Caco-2 (cell line): ENCODE data around the gene TSPAN14. TPM values are rescaled to one million over a fixed set of nuclear protein-coding genes. Genes with fewer than 3 reads are reported as not detected.

Experiments
- BruUV-seq: library from RNA; stranded (reverse); fragments of 400-500 nt; replicated peaks from 2 replicates; lab custom pipeline; 2021; lab: Mats Ljungman, UMichigan
- CTCF ChIA-PET: fragments of 300-600 bp; sonication (Branson Sonifier 250); formaldehyde crosslinking; loops from one replicate; lab custom pipeline; 2022; ENCODE audit warnings: antibody characterized with exemption; lab: Charles Lee
- POLR2A ChIA-PET: fragments of 300-600 bp; sonication (Branson Sonifier 250); formaldehyde crosslinking; loops from one replicate; lab custom pipeline; 2022; ENCODE audit warnings: antibody characterized with exemption; lab: Charles Lee
- DNase-seq, 2 experiments: peaks; one replicate each; pipeline versions ENCODE4 v3.0.0 to v3.0.0-alpha.2; 2020 to 2022
- H3K27me3 ChIP-seq: replicated peaks from 2 replicates; pipeline ENCODE4 v1.6.0; 2011; ENCODE audit warnings: low read length; ENCODE audit not compliant: control insufficient read depth, insufficient read depth
- H3K36me3 ChIP-seq: 2 replicates; pipeline ENCODE4 v1.5.1; 2011; ENCODE audit warnings: low read length; ENCODE audit not compliant: control insufficient read depth, insufficient read depth
- H3K4me1 ChIP-seq: fragments of 250-450 bp; sonication (Bioruptor Pico); 2 replicates; pipeline ENCODE4 v1.5.1; 2020; ENCODE audit warnings: mild to moderate bottlenecking
- H3K4me3 ChIP-seq: 2 replicates; pipeline ENCODE4 v1.5.1; 2011; ENCODE audit warnings: low read depth, mild to moderate bottlenecking, control low read depth, low read length
- H3K9me3 ChIP-seq: fragments of 250-450 bp; sonication (Bioruptor Pico); 2 replicates; pipeline ENCODE4 v1.5.1; 2020; ENCODE audit warnings: mild to moderate bottlenecking, moderate library complexity
- H3K27ac Mint-ChIP-seq: one replicate; pipeline ENCODE4 v1.8.0; 2022; ENCODE audit warnings: mixed read lengths; ENCODE audit not compliant: unreplicated experiment
- H3K27me3 Mint-ChIP-seq: one replicate; pipeline ENCODE4 v1.8.0; 2022; ENCODE audit warnings: mixed read lengths; ENCODE audit not compliant: insufficient read depth, unreplicated experiment
- H3K36me3 Mint-ChIP-seq: one replicate; pipeline ENCODE4 v1.8.0; 2022; ENCODE audit warnings: mild to moderate bottlenecking, mixed read lengths; ENCODE audit not compliant: insufficient read depth, unreplicated experiment
- H3K4me1 Mint-ChIP-seq: one replicate; pipeline ENCODE4 v1.8.0; 2022; ENCODE audit warnings: low read depth, mixed read lengths; ENCODE audit not compliant: unreplicated experiment
- H3K4me3 Mint-ChIP-seq: one replicate; pipeline ENCODE4 v1.8.0; 2022; ENCODE audit warnings: mild to moderate bottlenecking, moderate library complexity, mixed read lengths; ENCODE audit not compliant: unreplicated experiment
- H3K9me3 Mint-ChIP-seq: one replicate; pipeline ENCODE4 v1.8.0; 2022; ENCODE audit warnings: mixed read lengths; ENCODE audit not compliant: unreplicated experiment
- CTCF ChIP-seq, 2 experiments: fragments of 200-600 bp in 1 of 2; IDR thresholded peaks; 1 replicate in 1 of 2; 2 replicates in 1 of 2; pipeline versions ENCODE4 v1.5.1 to v1.8.0; 2011 to 2022; ENCODE audit warnings: antibody characterized with exemption in 1 of 2, control low read depth in 1 of 2, inconsistent platforms in 1 of 2, low read depth in 1 of 2, low read length in 1 of 2, mild to moderate bottlenecking in 1 of 2, moderate library complexity in 1 of 2; ENCODE audit not compliant: insufficient read depth in 1 of 2, severe bottlenecking in 1 of 2, unreplicated experiment in 1 of 2
- intact Hi-C: fragments of 100-400 bp; cut with micrococcal nuclease; formaldehyde crosslinking; loops from one replicate; pipeline ENCODE4 v1.10.0; 2022; ENCODE audit not compliant: unreplicated experiment
- total RNA-seq: library from RNA; stranded (reverse); gene quantifications from 2 replicates; pipeline ENCODE4 v1.2.3, GENCODE V29; 2022

The TSPAN14 gene
- total RNA-seq, 1 experiment from 2014 or later = 140 TPM

- intact Hi-C loops = no loop called here
- CTCF ChIA-PET = interaction anchor here (1.1 to 4.0 kb wide), 4 partner anchors 17 to 44 kb away, joined by 4 to 55 read pairs (median 17); no protein-coding TSS in a partner anchor
Observed at GRCh38 chr10:80461208-80462183, 7.4 kb downstream of the TSPAN14 start.

GRCh38 chr10:80462299-80462980 is 8.3 kb downstream of the TSPAN14 start:
- DNase-seq = no peak
- Histone ChIP-seq H3K36me3 (no peaks in the 10 kb centered on the region), H3K4me1 (peaks cover 68% of the 10 kb centered on the region), H3K4me3 (no peak overlapping the region), H3K27me3 (no peaks in the 10 kb centered on the region), H3K9me3 (no peaks in the 10 kb centered on the region)
- POLR2A ChIA-PET = no interaction called here
- no peaks in the 10 kb centered on the region for H3K9me3 Mint-ChIP-seq
- H3K36me3 Mint-ChIP-seq = peaks cover 45% of the 10 kb centered on the region
- H3K27me3 Mint-ChIP-seq = no peaks in the 10 kb centered on the region
- no peak overlapping the region for H3K27ac Mint-ChIP-seq
- CTCF ChIA-PET = interaction anchor here (2.8 kb wide), 1 partner anchor 43 kb away, joined by 14 read pairs; no protein-coding TSS in a partner anchor
- no peak overlapping the region for H3K4me3 Mint-ChIP-seq
- no TSS peak for BruUV-seq
- no peak for TF ChIP-seq CTCF (IDR thresholded peaks at IDR 0.05; ENCODE audit: insufficient read depth in 1 of 2, low read depth in 1 of 2, low read length in 1 of 2, severe bottlenecking in 1 of 2, unreplicated experiment in 1 of 2)
- H3K4me1 Mint-ChIP-seq = peaks cover 70% of the 10 kb centered on the region
- intact Hi-C loops = no loop called here

More at GRCh38 chr10:80461208-80462183, 7.4 kb downstream of the TSPAN14 start:
- Mint-ChIP-seq H3K36me3 (peaks cover 48% of the 10 kb centered on the region), H3K27ac (peak overlapping the region; percentile 70), H3K4me1 (peaks cover 65% of the 10 kb centered on the region), H3K4me3 (peak overlapping the region; percentile 43), H3K27me3 (no peaks in the 10 kb centered on the region), H3K9me3 (no peaks in the 10 kb centered on the region)
- DNase-seq = no peak
- no TSS peak for BruUV-seq
- H3K4me1 ChIP-seq = peaks cover 76% of the 10 kb centered on the region
- POLR2A ChIA-PET = interaction anchor here (0.6 to 1.7 kb wide), 4 partner anchors 37 to 54 kb away, joined by 3 to 10 read pairs (median 3); no protein-coding TSS in a partner anchor
- H3K27me3 ChIP-seq = no peaks in the 10 kb centered on the region
- H3K9me3 ChIP-seq = no peaks in the 10 kb centered on the region
- H3K4me3 ChIP-seq = no peak overlapping the region
- H3K36me3 ChIP-seq = no peaks in the 10 kb centered on the region
- TF ChIP-seq CTCF (IDR thresholded peaks at IDR 0.05; ENCODE audit: insufficient read depth in 1 of 2, low read depth in 1 of 2, low read length in 1 of 2, severe bottlenecking in 1 of 2, unreplicated experiment in 1 of 2) = no peak
